NCI-H1436 (cell line): ENCODE results near the gene PDE9A.

Experiments
- DNase-seq: peaks from one replicate; lab custom pipeline; 2025; lab: John Stamatoyannopoulos, UW

PDE9A gene

DNA sequence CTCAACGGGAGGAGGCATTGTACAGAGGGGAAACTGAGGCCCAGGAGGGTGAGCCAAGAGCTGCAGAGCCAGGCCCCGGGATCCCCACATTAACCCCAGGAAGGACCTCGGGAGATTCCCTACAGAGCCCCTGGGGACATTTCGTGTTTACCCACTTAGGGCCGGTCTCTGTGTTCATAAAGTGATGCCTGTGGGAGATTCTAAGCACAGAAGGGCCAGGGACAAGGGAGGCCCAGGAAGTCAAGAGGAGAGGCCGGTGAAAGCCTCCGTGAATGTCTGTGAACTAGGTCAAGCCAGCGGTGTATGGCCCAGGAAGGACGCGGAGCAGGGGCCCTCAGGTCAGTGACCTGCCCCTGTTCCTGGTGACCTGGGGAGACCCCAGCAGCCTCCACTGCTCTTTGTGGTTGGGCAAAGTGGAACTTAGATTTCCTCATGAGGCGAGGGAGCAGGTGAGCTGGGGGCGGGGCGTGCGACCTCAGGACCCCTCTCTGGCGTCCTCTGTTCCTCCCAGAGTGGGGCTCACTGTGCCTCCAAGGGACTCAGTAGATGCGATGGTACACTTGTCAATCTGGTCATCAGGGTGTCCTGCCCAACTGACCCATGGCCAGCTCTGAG lies 34.9 kb downstream of the PDE9A start:
- no peak for DNase-seq

DNA sequence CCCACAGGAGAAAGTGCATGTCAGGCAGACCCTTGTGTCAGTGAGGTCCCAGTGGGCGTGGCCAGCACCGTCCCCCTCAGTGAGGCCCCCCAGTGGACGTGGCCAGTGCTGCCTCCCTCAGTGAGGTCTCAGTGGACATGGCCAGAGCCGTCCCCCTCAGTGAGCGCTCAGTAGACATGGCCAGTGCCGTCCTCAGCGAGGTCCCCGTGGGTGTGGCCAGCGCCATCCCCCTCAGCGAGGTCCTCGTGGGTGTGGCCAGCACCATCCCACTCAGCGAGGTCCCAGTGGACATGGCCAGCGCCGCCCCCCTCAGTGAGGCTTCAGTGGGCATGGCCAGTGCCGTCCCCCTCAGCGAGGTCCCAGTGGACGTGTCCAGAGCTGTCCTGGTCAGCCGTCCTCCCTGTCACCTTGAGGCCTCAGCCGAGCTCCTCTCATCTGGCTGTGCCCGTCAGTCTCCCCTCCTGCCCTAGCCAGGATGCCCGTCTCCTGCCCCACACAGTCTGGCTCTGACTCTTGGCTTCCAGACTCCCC lies 35.5 kb downstream of the PDE9A start:
- no peak for DNase-seq

DNA sequence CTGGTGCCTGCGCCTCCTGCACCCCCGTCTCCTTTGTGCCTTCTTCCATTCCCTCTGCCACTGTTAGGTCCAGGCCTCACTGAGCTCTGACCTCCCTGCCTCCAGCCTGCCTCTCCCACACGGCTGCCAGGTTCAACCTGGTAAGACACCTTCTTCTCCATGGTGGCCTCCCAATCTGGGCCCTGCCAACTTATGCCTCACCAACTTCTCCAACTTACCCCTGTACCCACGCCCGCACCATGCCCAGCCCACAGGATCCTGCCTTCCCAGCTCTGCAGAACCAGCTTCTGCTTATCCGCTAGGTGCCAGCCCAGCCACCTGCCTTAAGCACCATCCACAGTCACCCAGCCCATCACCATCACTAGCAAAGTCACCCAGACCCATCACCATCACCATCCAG lies 37.2 kb downstream of the PDE9A start:
- no peak for DNase-seq

DNA sequence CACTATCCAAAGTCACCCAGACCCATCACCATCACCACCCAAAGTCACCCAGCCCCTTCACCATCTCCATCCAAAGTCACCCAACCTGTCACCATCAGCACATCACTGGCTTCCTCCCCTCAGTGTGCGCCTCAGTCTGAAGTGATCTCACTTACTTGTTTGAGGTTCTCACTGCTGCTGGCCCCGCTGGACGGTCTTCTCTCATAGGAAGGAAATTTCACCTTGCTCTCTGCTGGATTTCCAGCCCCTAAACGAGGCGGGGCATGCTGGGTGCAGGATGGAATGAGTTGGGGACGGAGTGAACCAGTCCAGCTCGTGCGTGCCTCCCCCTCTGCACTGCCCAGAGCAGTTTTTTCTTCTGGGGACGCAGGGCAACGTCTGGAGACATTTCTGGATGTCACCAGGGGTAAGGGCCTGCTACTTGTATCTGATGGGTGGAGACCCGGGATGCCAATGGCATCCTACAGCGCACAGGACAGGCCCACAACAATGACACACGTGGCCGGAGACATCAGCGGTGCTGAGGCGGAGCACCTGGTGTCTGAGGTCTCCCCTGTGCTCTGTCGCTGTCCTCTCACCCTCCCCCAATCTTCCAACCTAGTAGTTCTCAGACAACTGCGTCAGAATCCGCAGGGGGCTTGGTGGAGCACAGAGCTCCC lies 38.6 kb downstream of the PDE9A start:
- no peak for DNase-seq

DNA sequence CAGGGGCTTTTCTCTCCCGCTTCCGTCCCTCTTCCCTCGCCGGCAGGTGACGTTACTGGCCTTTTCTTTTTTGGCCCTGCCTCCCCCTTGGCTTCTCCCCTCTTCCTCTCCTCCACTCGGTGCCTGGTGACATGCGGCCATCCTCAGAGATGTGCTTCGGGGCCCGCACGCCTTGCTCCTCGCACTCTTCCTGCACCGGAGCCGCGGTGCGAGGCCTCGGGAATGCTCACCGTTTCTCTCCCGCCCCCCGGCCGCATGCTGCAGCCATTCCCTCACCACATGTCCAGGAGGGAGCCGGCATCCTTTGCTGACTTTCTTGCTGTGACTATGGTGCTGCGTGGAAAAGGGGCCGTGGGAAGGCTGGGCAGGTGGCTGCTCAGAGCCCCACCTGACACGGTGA lies 39.3 kb downstream of the PDE9A start:
- no peak for DNase-seq

DNA sequence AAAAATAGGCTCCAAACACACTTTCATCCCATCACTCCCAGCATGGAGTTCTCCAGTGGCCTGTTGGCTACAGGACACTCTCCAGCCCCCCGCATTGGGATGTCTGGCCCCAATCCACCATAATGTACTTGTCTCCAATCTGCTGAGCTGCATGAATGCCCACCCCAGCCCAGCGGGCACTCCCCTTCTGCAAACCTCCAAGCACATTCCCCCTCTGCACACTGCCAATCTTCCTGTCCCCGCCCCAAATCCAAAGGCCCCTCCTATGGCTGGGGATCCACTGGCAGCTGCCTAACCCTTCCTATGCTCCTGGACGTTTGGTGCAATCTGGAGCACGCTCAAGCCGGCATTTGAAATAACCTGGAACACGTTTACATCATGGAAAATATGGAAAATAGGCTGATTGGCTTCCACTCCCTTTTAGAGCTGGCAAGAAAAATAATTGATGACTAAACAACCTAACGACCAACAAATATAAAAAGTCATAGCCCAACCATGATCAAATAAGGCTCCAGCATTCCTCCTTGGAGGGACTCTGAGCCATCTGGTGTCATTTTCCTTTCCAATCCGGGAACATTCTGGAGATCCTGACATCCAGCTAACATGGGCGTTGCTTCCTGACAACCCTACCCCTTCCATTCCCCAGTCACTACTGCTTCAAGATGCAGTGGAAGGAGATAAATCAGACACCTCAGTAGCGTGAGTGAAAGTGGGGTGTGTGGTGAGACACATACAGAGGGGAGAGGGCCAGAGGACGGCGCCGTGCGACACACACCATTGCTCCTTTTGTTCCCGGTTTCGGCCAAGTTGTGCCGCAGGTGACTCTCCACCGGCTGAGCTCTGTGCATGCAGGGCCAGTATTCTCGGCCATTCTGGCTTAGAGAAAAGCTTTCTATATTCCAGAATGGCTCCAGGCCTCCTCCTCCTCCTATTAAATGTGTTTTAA lies 41.6 kb downstream of the PDE9A start:
- no peak for DNase-seq

DNA sequence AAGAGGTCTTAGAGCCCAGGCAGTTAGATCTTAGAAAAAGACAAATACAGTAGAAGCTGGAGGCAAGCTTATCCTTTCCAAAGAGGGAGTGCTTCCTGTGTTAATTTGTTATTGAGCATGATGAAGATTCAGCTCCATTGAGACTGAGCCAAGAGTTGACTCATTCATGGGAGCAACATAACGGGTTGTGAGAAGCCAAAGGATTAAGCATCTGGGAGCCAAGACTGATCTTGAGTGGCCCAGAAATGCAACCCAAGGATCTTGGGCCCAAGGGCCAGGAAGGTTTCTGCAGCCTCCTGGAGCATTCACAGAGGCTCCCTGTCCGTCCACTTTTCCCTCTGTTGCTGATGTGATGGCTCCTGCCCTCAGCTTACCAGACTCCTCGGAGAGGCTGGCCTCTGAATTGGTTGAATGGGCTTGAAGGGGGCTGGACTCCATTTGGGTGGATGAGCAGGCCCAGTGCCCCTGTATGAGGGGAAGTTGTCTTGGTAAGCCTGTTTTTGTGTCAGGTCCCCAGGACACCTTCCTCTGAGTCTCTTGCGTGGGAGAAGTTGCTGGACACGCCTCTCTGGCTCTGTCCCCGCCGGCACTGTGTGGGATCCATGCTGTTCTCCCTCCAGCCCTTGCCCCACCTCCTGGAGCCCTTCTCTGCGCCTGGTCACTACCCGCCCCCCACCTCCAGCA lies 42.4 kb downstream of the PDE9A start:
- DNase-seq: no peak

DNA sequence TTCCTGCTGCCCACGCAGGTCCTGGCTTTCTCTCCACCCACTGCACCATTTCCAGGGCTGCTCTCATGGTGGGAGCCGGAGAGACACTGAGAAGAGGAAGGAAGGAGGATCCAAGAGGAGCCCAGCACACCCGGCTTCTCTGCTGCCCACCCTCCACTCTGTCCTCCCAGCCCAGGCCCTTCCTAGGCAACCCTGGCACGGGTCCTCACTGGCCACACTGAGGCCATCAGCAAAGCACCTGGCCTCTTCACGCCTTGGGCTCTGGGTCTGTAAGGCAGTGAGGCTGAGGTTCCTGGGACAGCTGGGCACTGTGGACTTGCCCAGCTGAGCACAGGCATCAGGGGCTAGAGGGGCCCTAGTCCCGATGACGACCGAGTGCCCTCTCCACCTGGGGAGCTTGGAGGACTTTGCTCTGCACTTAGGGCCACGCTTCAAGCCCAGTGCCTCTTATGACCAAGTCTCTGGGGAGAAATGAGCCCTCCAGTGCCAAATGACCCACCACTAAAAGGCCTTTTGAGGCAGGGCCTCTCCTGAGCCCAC lies 43.1 kb downstream of the PDE9A start:
- DNase-seq: no peak

DNA sequence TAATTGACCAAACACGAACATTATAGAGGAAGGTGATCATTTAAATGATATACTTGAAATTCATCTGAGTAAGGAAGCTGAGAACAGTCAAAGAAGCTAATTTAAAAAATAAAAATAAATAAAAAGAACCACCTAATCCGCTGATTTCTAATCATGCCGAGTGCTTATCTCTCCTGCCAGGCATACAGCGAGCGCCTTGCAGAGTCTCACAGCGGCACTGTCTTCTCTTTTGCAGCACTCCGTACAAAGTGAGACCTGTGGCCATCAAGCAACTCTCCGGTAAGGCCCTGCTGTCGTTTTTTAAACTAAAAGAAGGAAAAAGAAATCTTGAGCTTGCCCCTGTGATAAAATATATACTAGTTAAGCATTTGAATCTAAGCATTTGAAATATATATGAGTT lies 45.3 kb downstream of the PDE9A start:
- no peak for DNase-seq

DNA sequence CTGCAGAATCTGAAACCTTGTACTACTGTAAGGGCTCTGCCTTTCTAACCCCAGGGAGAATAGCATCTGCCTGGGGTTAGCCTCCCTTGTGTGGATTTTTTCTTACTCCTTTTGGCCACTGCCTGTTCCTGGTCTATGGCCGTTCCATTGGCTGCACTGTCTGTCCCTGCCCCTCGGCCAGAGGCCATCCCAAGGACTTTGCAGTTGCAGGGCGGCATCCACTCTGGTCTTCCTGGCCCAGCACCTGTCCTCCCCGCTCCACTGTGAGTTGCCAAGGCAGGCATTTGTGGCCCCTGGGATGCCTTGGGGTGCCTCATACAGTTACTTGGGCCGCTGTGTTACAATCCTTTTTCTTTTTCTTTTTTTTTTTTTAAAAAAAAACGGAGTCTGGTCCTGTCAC lies 45.8 kb downstream of the PDE9A start:
- DNase-seq: no peak

DNA sequence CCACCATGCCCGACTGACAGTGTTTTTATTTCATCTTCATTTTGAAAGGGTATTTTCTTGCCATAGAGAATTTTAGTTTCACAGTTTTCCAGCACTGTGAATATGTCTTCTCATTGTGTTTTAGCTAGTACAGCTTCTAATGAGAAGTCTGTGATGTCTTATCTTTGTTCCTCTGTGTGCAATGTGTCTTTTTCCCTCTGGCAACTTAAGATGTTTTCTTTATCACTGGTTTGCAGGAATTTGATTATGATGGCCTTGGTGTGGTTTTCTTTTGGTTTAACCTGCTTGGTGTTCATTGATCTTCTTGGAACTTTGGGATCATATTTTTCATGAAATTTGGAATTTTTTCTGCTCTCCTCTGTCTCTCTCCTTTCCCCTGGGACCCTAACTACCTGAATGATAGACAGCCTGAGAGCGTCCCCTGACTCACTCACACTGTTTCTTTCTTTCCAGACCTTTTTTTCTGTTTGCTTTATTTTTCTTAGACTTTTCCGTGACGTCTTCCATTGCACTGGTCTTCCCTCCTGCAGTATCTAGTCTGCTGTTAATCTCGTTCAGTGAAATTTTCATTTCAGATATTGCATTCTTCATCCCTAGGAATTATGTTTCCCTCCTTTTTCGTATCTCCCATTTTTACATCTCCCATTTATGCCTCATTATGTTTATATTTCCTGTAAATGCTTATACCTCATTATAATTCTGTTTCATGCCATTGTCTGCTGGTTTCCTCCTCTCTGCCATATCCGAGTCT lies 48.5 kb downstream of the PDE9A start:
- DNase-seq: no peak

DNA sequence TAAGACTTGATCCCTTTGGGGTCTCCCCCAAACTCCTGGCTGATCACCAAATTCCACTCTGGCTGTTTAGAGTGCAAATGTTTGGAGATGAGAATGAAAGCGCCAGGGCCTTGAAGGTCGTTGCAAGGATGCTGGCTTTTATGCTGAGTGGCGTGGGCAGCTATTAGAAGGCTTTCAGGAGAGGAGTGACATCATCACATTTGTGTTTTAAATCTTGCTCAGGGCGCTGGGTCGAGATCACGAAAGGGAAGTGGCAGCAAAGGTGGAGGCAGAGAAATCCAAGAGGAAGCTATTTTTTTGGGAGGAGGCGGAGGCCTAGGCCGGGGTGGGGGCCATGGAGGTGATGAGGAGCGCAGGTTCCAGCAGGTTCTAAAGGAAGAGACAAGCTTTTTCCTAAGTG lies 49.3 kb downstream of the PDE9A start:
- DNase-seq: no peak

DNA sequence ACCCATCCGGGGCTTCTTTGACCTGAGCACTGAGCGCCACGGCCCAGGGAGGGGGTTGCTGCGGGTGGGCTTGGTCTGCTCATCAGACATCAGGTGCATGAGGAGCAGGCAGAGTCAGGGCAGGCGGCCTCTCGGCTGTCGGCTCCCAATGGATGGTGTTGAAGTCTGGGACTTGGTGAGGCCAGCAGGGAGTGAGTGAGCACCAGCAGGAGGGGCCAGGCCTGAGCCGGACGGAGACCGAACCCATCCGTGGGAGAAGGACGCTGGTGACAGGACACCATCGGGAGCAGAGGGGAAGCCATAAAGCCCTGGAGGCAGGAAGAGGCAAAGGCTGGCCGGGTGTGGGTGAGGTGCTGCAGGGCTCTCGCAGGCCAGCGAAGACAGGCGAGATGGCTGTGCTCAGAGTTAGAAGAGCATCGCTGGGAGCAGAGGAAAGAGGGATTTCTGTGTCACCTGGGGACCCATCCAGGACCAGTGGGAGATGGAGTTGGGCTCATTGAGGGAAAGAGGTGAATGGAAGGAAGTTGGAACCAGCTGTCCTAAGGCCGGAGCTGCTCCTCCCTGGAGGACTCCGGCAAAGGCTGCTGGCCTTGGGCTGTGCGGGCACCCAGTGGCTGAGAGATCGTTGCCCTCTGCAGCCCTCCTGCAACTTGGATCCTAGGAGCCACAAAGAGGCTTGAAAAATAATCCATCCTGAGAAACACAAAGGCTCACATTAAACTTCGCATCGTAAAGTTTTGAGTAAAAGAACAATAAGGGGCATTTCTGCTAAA lies 49.9 kb downstream of the PDE9A start:
- DNase-seq: no peak

DNA sequence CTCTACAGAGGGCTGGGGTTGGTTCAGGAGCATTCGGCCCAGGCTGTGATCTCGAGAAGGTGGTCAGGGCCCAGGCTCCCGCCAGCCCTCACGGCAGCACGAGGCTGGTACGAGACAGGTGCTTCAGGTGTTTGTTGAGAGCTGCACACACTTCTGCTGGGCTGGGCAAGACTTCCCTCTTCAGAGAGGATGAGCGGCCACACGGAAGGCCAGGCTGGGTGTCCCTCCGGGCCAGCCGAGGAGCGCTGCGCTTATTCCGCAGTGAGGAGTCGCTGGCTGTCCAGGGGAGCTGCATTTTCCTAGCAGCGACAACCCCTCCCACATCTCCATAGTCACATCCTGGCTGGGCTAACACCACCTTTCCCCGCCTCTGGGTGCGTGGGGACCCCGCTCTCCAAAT lies 50.5 kb downstream of the PDE9A start:
- DNase-seq: no peak

DNA sequence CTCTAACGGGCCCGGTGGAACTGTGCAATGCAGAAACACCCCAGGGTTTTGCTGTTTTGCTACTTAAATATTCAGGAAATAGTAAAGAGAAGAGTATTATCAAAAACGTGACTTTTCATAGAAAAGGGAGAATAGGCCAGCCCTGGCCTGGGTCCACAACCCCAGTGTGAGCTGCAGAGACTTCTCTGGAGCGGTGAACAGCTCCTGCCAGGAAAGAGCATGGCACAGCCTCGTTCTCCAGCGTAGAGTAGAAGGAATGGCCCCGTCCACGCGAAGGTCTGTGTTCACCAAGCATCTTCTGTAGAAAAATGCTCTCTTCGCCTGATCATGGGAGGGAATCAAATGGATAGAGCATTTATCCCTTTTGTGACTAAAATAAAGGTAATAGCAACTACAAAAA lies 51.4 kb downstream of the PDE9A start:
- DNase-seq: no peak

DNA sequence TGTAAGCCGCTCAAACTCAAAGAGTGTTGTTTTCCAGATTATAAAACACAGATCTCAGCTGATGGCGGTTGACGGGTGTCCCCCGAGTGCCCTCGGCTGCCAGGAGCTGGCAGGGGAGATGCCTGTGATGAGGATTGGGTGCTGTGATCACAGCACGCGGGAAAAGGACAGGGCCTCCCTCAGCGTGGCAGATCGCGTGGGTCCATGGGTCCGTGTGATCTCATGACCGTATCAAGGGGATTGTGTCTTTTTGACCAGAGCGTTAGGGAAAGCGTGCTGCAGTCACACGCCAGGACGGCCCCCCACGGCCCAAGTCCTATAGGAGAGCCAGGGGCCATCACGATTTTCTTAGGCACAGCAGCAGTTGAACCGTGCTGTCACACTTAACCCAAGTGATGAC lies 51.9 kb downstream of the PDE9A start:
- no peak for DNase-seq

DNA sequence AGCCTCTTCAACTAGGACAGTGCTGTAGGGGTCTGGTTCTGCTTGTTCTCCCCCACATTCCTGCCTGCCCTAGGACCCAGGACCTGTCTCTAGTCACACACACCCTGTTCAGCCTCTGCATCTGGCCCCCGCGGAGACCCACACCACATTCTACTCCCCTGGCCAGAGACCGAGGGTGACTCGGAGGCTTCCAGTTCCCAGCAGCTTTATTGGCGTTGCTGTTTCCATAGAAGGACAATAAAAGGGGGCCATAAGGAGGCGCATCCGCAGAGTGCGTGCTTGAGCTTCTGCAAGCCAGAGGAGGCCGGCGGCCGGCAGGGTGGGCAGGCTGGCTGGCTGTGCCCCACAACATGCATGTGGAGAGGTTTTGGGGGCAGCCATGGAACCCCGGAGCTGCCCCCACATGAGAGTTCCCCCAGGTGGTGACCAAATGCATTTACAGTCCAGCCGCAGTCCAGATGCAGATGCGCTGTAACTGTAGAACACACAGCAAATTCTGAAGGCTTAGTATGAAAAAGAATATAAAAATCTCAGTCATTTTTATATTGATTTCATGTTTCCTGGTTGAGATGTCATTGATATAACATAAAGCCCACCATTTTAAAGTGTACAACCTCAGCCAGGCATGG lies 52.4 kb downstream of the PDE9A start:
- no peak for DNase-seq

DNA sequence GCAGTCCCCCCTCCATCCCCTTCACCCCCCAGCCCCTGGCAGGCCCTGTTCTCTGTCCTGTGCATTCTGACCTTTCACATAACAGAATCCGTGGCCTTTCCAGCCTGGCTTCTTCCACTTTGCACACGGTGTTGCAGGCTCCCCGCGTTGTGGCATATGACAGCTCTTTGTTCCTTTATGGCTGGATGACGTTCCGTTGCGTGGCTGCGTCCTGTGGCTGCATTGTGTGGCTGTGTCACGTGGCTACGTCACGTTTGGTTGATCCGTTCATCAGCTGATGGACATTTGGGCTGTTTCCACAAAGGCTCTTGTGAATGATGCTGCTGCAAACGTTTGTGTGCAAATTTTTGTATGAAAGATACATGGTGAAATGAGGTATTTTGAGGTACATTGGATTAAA lies 53.3 kb downstream of the PDE9A start:
- DNase-seq: no peak

DNA sequence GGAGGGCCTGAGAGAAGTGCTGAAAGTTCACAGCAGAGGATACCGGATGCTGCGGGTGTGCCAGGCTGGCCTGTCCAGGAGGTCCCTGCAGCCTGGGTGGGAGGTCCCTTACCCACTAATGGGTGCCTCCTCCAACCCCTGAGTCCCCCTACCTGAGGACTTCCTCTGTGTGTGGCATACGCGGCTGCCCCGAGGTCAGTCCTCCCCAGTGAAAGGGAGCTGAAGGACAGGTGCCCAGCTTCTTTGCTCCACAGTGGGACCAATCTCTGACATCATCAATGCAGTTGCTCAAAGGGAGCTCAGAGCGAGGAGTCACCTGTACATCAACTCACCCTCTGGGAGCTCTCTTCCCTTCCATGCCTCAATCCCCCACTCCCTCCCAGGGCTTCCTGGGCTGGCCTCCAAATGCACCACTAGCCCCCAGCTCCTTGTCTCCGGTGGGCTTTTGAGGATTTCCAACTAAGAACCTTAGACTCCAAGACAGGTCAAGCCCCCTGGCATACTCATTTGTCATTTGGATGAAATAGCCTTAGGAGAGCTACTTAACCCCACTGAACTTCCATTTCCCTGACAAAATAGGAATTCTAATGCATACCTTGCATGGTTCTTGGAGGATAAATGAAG lies 53.9 kb downstream of the PDE9A start:
- no peak for DNase-seq

DNA sequence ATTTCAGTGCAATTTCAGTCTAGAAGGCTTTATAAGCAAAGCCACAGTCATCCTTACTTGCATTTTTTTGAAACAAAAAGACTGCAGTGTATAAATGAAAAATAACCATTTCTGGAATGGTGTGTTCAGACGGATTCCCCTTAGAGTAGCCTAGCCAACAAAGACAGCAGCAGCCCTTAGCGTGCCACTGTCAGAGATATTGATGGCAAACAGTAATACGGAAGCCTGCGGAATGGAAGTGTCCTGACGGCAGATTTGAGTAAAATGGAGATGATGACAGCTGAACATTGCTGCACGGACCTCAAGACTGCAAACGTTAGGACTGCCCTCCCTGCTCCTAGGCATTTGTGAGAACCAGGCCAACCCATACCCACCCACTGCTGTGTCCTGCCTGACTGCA lies 54.7 kb downstream of the PDE9A start:
- no peak for DNase-seq
